SKM-1 (cell line): ENCODE measurements around the gene DEPDC1B.
"Not testable (repeated sequence)": the region's sequence is repeated elsewhere in the genome, so short reads cannot be mapped to it uniquely, and the experiment has no call there.

Experiments used
- DNase-seq: peaks from one replicate; lab custom pipeline; 2025; ENCODE audit not compliant: unreplicated experiment; lab: John Stamatoyannopoulos, UW

Gene DEPDC1B

GRCh38 chr5:60699609-60700415 is at the start of gene DEPDC1B:
TSS of gene DEPDC1B (minus strand) at chr5:60700166. CDS start at chr5:60700093, 73 bp downstream.
- DNase-seq = peak; percentile 69

- DNase-seq = no peak
Observed at GRCh38 chr5:60744682-60745081, 44.7 kb upstream of the DEPDC1B start.

GRCh38 chr5:60743511-60744314 is 43.7 kb upstream of the DEPDC1B start:
- DNase-seq = no peak

GRCh38 chr5:60740322-60740721 is 40.4 kb upstream of the DEPDC1B start:
- DNase-seq = no peak

- no peak for DNase-seq
Observed at GRCh38 chr5:60738933-60739332, 39.0 kb upstream of the DEPDC1B start.

- no peak for DNase-seq
Observed at GRCh38 chr5:60738461-60738860, 38.5 kb upstream of the DEPDC1B start.

- DNase-seq = not testable (repeated sequence)
Observed at GRCh38 chr5:60730858-60731257, 30.9 kb upstream of the DEPDC1B start.

GRCh38 chr5:60727033-60727679 is 27.2 kb upstream of the DEPDC1B start:
- DNase-seq = no peak

- DNase-seq = no peak
Observed at GRCh38 chr5:60724126-60724525, 24.2 kb upstream of the DEPDC1B start.

- DNase-seq = no peak
Observed at GRCh38 chr5:60722416-60722815, 22.4 kb upstream of the DEPDC1B start.

- no peak for DNase-seq
Observed at GRCh38 chr5:60719329-60719728, 19.4 kb upstream of the DEPDC1B start.

- DNase-seq = peak; percentile 34
Observed at GRCh38 chr5:60718166-60718892, 18.4 kb upstream of the DEPDC1B start.

GRCh38 chr5:60715201-60715928 is 15.4 kb upstream of the DEPDC1B start:
- not testable (repeated sequence) for DNase-seq

GRCh38 chr5:60712950-60713349 is 13.0 kb upstream of the DEPDC1B start:
- no peak for DNase-seq

GRCh38 chr5:60711892-60712291 is 11.9 kb upstream of the DEPDC1B start:
- not testable (repeated sequence) for DNase-seq

GRCh38 chr5:60710362-60710761 is 10.4 kb upstream of the DEPDC1B start:
- DNase-seq = no peak

- DNase-seq = no peak
Observed at GRCh38 chr5:60705144-60705543, 5.2 kb upstream of the DEPDC1B start.

- no peak for DNase-seq
Observed at GRCh38 chr5:60703944-60704343, 4.0 kb upstream of the DEPDC1B start.

- DNase-seq = no peak
Observed at GRCh38 chr5:60701321-60701968, 1.5 kb upstream of the DEPDC1B start.

GRCh38 chr5:60700416-60700757 is 421 bp upstream of the DEPDC1B start:
- no peak for DNase-seq
